Measurements from ENCODE around the gene MYO1D. TPM values are rescaled to one million over a fixed set of nuclear protein-coding genes. Genes with fewer than 3 reads are reported as not detected.

Gene MYO1D
- total and polyA plus RNA-seq, 7 donors, result 6.2 to 184 (median 21.6) TPM

- Histone ChIP-seq H3K27ac (no peak overlapping the region), H3K36me3 (no peaks in the 10 kb centered on the region), H3K27me3 (no peaks in the 10 kb centered on the region), H3K9me3 (no peaks in the 10 kb centered on the region), H3K4me1 (no peaks in the 10 kb centered on the region), H3K4me3 (no peak overlapping the region)
- DNase-seq, result no peak
- intact Hi-C loops (cut with DNase I), result no loop called here
- TF ChIP-seq POLR2AphosphoS5 (IDR thresholded peaks at IDR 0.05) (no peak), EP300 (IDR thresholded peaks at IDR 0.05) (no peak), POLR2A (IDR thresholded peaks at IDR 0.05) (no peak), CTCF (IDR thresholded peaks at IDR 0.05) (no peak)
These were observed 74.6 kb downstream of the MYO1D start for GRCh38 chr17:32802306-32802705.

- TF ChIP-seq POLR2A (IDR thresholded peaks at IDR 0.05) (no peak), CTCF (IDR thresholded peaks at IDR 0.05) (no peak), EP300 (IDR thresholded peaks at IDR 0.05) (no peak), POLR2AphosphoS5 (IDR thresholded peaks at IDR 0.05) (no peak)
- no peaks in the 10 kb centered on the region for H3K9me3 ChIP-seq
- no peak overlapping the region for H3K27ac ChIP-seq
- H3K36me3 ChIP-seq, result no peaks in the 10 kb centered on the region
- intact Hi-C loops (cut with DNase I), result no loop called here
- 29 to 68% methylated on average over 2 of the region's 2 CpGs for WGBS, 2 donors
- DNase-seq, result no peak
- no peaks in the 10 kb centered on the region for H3K4me1 ChIP-seq
- H3K4me3 ChIP-seq, result no peak overlapping the region
- no peaks in the 10 kb centered on the region for H3K27me3 ChIP-seq
These were observed 75.3 kb downstream of the MYO1D start for GRCh38 chr17:32801641-32802040.

GRCh38 chr17:32801193-32801592, 75.7 kb downstream of the MYO1D start:
- Histone ChIP-seq H3K27me3 (no peaks in the 10 kb centered on the region), H3K4me3 (no peak overlapping the region), H3K36me3 (no peaks in the 10 kb centered on the region), H3K27ac (no peak overlapping the region), H3K9me3 (no peaks in the 10 kb centered on the region), H3K4me1 (no peaks in the 10 kb centered on the region)
- DNase-seq, result no peak
- WGBS, 2 donors, result 76 to 88% methylated on average over 4 of the region's 4 CpGs
- intact Hi-C loops (cut with DNase I), result no loop called here
- TF ChIP-seq POLR2AphosphoS5 (IDR thresholded peaks at IDR 0.05) (no peak), EP300 (IDR thresholded peaks at IDR 0.05) (no peak), POLR2A (IDR thresholded peaks at IDR 0.05) (no peak), CTCF (IDR thresholded peaks at IDR 0.05) (no peak)

DNA sequence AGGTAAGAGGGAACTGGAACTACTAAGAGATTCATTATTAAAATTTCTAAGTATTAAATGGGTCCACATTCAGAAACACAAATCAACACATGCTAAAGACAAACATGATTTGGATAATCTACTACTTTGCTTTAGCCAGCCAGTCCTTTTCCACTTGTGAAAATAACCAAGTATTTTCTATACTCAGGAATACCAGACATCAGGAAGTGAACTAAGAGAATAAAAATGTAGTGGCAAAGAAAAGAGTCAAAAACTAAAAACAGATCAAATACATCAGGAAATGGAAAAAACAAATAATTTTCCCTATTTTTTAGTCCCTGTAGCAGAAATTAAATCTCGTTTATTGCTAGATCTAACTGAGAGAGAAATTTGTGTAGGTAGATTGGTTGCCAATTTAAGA, 78.0 kb downstream of the MYO1D start:
- Histone ChIP-seq H3K4me3 (no peak overlapping the region), H3K36me3 (no peaks in the 10 kb centered on the region), H3K4me1 (peaks cover 0 to 6% (median 0%) of the 10 kb centered on the region in 4 donors), H3K27me3 (no peaks in the 10 kb centered on the region), H3K27ac (no peak overlapping the region), H3K9me3 (no peaks in the 10 kb centered on the region)
- TF ChIP-seq EP300 (IDR thresholded peaks at IDR 0.05) (no peak), POLR2A (IDR thresholded peaks at IDR 0.05) (no peak), CTCF (IDR thresholded peaks at IDR 0.05) (no peak), POLR2AphosphoS5 (IDR thresholded peaks at IDR 0.05) (no peak)
- no peak for DNase-seq
- WGBS, 2 donors, result 82 to 93% methylated on average over 1 of the region's 1 CpG
- intact Hi-C loops (cut with DNase I), result no loop called here

DNA sequence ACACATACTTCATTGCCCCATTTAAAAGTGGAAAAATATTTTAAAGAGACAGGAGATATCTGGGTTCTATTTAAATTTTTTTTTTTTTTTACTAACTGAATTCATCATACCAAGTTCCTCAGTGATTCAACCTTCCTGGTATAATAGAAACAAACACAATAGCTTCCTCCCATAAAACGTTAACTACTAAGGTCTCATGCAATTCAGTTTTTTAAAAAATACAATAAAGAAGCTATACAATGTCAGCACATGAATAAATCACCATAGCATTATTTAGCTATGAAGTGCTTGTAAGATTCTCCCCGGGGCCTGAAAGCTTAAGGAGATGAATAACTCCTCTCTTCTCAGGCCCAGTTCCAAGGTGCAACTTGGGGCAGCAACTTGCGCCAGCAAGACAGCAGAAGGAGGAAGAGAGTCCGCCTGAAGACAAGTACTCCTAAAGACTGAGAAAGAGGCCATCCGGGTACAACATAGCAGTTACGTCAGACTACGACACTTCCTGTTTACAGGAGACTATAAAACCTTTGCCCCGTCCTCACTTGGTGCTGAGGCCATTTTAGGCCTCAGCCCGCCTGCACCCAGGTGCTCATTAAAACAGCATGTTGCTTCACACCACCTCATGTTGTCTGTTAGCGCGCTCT, 81.5 kb downstream of the MYO1D start:
- 41 to 75% methylated on average over 11 of the region's 11 CpGs for WGBS, 2 donors
- no peak for DNase-seq
- Histone ChIP-seq H3K27me3 (no peaks in the 10 kb centered on the region), H3K36me3 (no peaks in the 10 kb centered on the region), H3K27ac (no peak overlapping the region), H3K4me1 (peaks cover 0 to 6% (median 0%) of the 10 kb centered on the region in 4 donors), H3K4me3 (no peak overlapping the region), H3K9me3 (no peaks in the 10 kb centered on the region)
- intact Hi-C loops (cut with DNase I), result no loop called here
- TF ChIP-seq CTCF (IDR thresholded peaks at IDR 0.05) (no peak), POLR2A (IDR thresholded peaks at IDR 0.05) (no peak), EP300 (IDR thresholded peaks at IDR 0.05) (no peak), POLR2AphosphoS5 (IDR thresholded peaks at IDR 0.05) (no peak)
